Fibroblast of peridontal ligament (primary cell): ENCODE measurements around the gene IGSF21.

ENCODE experiments used
- DNase-seq: peaks from one replicate; pipeline ENCODE4 v3.0.0-alpha.2; 2010; ENCODE audit errors: extremely low read depth

Gene IGSF21

DNA sequence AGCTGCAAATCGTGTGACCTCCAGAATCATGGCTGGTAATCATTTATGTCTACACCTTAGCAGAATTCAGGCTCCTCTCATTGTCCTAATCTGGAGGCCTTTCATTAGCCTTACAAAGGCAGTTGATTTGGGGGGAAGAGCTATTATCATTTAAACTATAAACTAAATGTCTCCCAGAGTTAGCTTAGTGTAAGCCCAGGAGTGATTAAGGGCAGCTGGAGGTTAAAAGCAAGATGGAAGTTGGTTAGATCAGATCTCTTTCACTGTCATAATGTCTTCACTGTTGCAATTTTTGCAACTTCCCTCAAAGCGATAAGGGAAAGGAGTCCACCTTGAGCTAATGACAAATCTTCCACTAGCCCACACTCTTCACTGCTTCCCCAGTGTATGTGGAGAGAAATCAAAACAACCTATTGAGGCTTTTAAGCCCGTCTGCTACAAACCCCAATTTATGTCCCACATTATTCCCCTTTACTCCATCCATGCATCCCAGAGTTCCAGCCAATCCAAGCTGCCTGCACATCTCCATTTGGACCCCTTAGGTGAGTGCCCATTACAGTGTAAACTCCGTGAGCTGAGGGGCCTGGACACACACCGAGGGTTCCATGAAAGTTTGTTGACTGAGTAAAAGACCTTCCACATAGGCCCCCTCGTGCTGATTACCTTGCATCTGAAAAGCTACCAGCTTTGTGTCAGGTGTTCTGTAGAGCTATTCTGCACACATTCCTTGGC lies 311.7 kb downstream of the IGSF21 start:
- DNase-seq: no peak

DNA sequence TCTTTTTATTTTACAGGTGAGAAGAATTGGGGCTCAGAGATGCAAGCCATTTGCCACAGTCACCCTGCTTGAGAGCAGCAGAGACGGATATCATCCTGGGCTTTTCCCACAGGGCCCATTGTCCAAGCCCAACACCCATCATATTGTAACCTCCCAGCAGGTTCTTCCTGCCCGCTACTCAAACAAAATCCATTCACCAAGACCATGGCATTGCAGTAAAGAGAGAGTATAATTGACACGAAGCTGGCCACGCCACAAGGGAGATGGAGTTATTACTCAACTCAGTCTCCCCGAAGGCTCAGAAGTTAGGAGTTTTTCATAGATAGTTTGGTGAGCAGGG lies 312.2 kb downstream of the IGSF21 start:
- no peak for DNase-seq

DNA sequence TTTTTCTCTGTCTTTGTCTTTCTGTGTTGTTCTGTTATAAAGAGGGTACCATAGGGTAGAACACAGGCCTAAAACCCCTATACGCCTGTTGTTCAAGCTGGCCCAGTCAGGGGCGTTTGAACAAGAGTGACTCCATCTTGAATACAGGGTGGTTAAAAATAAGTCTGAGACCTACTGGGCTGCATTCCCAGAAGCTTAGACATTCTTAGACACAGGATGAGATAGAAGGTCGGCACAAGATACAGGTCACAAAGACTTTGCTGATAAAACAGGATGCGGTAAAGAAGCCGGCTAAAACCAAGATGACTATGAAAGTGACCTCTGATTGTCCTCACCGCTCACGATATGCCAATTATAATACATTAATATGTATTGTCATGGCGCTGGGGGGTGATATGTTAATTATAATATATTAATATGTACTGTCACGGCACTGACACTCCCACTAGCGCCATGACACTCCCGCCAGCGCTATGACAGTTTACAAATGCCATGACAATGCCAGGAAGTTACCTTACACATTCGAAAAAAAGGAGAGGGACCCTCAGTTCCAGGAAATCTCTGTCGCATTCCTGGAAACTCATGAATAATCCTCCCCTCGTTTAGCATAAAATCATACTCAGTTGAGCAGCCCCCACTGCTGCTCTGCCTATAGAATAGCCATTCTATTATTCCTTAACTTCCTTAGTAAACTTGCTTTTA lies 314.6 kb downstream of the IGSF21 start:
- no peak for DNase-seq

DNA sequence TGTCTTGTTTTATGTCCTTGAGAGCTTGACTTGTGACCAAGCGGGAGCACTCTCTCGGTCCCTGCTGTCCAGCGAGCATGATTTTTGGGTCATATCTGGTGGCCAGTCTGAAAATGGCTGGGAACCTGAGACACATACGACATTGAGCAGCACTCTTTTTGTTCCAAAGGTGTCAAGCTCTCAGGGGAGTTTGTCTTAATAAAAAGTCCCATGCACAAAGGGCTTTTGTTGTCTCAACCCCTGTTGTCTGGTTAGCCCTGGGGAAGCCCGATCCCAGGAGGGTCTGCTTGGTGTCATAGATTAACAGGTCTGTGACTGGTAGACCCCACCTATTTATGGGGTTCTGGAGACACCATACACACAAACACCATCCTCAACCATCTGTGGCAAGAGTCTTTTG lies 315.4 kb downstream of the IGSF21 start:
- no peak for DNase-seq

DNA sequence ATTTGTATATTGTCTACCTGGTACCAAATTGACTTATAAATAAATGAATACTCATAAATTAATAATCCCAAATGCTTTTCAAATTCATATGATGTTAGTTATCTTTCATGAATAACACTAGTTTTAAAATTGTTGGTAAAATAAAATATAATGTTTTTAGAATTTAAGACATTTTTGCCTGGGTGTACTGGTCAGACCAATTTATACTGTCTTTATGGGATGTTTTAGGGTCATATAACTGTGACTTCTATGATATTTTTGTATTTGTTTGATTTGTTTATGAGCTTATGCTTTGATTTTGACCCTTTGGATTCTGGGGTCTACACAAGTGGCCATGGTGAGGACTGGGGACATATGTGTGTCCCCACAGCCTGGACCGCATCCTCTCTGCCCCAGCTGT lies 319.0 kb downstream of the IGSF21 start:
- no peak for DNase-seq
